Activated CD4-positive, alpha-beta T cell treated with anti-CD3 and anti-CD28 coated beads, Interleukin-2, amount 50 U/mL, for 16 hours (primary cell): ENCODE measurements around the gene RAX2.
"Not testable (repeated sequence)": the region's sequence is repeated elsewhere in the genome, so short reads cannot be mapped to it uniquely, and the experiment has no call there.

ENCODE experiments used
- DNase-seq: peaks from one replicate; pipeline ENCODE4 v3.0.0-alpha.2; 2020

The RAX2 gene

GRCh38 chr19:3757705-3758104 lies 14.3 kb downstream of the RAX2 start:
- DNase-seq, result not testable (repeated sequence)

GRCh38 chr19:3753631-3754410 lies 18.2 kb downstream of the RAX2 start:
- no peak for DNase-seq

- DNase-seq, result no peak
Observed at GRCh38 chr19:3752492-3752891, 19.5 kb downstream of the RAX2 start.

- no peak for DNase-seq
Observed at GRCh38 chr19:3751236-3751635, 20.8 kb downstream of the RAX2 start.

- DNase-seq, result no peak
Observed at GRCh38 chr19:3750211-3750610, 21.8 kb downstream of the RAX2 start.

GRCh38 chr19:3748965-3749364 lies 23.1 kb downstream of the RAX2 start:
- no peak for DNase-seq

- no peak for DNase-seq
Observed at GRCh38 chr19:3746371-3747056, 25.5 kb downstream of the RAX2 start.

- no peak for DNase-seq
Observed at GRCh38 chr19:3745363-3746045, 26.5 kb downstream of the RAX2 start.

GRCh38 chr19:3743486-3743885 lies 28.5 kb downstream of the RAX2 start:
- no peak for DNase-seq

- no peak for DNase-seq
Observed at GRCh38 chr19:3740431-3740830, 31.6 kb downstream of the RAX2 start.

GRCh38 chr19:3738477-3739220 lies 33.4 kb downstream of the RAX2 start:
- DNase-seq, result no peak

- no peak for DNase-seq
Observed at GRCh38 chr19:3737487-3738205, 34.4 kb downstream of the RAX2 start.

- no peak for DNase-seq
Observed at GRCh38 chr19:3736106-3736724, 35.8 kb downstream of the RAX2 start.

GRCh38 chr19:3734310-3734600 lies 37.8 kb downstream of the RAX2 start:
- no peak for DNase-seq

- DNase-seq, result no peak
Observed at GRCh38 chr19:3733549-3734309, 38.3 kb downstream of the RAX2 start.

GRCh38 chr19:3732108-3732507 lies 39.9 kb downstream of the RAX2 start:
- DNase-seq, result no peak

GRCh38 chr19:3730457-3730958 lies 41.5 kb downstream of the RAX2 start:
- no peak for DNase-seq

- DNase-seq, result no peak
Observed at GRCh38 chr19:3725640-3726310, 46.3 kb downstream of the RAX2 start.

GRCh38 chr19:3725121-3725520 lies 46.9 kb downstream of the RAX2 start:
- no peak for DNase-seq

- no peak for DNase-seq
Observed at GRCh38 chr19:3723883-3724282, 48.1 kb downstream of the RAX2 start.

GRCh38 chr19:3723110-3723488 lies 48.9 kb downstream of the RAX2 start:
- DNase-seq, result no peak
